ACHN (cell line): ENCODE results near the gene PARVA.

Source experiments
- DNase-seq: peaks from one replicate; pipeline ENCODE4 v3.0.0-alpha.2; 2015
- in situ Hi-C: cut with HindIII; loops from 2 replicates; pipeline ENCODE4 v1.10.0; 2017; ENCODE audit warnings: low sequenced_read_pairs, low pct_ligation_motif_present, low pct_unique_long_range_greater_than_20kb

Gene PARVA

GRCh38 chr11:12399355-12399754 lies 22.0 kb downstream of the PARVA start:
- in situ Hi-C loops: no loop called here

GRCh38 chr11:12402025-12402424 lies 24.7 kb downstream of the PARVA start:
- no peak for DNase-seq
- in situ Hi-C loops: no loop called here

More at GRCh38 chr11:12399355-12399754, 22.0 kb downstream of the PARVA start:
- DNase-seq: no peak

DNA sequence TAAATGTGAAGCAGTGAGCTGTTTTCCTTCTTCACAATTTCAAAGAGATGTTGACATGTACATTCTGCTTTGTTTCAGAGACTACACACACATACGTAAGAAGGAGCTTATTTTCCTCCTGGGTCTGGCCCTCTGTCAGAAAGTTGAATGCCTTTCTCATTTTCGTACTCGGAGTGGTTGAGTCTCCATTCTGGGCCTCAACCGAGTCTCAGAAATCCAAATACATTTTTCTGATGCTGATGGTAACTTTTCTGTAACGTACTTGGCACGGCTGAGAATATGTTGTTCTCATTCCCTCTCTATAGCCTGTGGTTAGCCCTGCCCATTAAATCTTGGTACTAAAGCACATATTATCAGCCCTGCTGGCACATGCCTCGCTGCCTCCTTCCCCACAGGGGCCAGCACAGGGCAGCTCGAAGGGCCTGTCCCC lies 25.3 kb downstream of the PARVA start:
- in situ Hi-C loops: no loop called here
- no peak for DNase-seq

DNA sequence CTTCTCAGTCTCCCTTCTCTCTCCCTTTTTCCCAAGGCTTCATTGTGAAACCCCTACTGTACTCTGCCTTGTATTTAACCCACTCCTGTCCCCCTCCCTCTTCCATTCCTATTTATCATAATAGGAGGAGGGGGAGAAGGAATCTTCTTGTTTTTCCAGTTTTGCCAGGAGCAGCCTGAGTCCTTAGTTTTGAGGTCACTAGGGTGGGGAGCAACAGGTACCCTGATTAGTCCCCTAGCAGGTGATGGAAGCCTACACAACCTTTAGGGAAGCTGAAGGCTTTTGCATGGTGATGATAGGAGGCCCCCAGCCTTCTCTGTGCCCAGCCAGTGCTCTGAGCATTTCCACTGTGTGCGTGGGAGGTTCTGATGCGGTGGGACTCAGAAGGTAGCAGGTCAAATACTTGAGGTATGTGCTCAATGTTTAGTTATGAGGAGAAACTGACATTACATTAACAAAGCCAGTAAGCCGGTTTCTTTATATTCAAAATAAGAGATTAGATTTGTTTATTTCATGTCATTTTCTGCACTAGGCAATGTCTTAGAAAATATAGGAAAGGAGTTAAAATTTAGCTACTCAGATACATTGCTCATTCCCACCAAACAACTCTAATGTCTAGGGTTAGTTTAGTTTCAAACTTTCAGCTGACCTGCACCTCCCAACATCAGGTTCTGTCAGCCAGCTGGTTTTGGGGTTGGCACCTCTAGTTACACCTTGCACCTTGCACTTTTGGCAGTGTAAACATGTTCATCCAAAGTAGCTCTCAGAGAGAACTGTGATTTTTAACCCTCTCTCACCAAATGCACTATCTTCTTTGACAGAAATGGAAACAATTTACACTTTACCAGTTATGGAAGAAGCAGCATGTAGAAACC lies 26.0 kb downstream of the PARVA start:
- no peak for DNase-seq

DNA sequence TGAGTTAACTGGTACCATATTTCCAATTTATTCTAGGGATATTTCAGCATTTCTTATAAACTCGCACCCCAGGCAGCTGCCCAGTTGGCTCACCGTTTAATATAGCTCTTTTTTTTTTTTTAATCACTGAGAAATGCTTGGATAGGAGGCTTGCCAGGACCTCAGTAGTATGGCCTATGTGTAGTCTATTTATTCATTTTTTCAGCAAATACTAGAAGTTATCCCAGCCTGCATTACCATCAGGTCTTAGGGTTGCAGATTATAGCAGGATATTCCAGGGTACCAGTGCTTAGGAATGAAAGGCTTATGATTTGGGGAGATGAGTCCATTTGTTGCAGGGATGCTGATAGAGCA lies 26.6 kb downstream of the PARVA start:
- no peak for DNase-seq

More for the DNA sequence above, 26.0 kb downstream of the PARVA start:
- in situ Hi-C loops: no loop called here

DNA sequence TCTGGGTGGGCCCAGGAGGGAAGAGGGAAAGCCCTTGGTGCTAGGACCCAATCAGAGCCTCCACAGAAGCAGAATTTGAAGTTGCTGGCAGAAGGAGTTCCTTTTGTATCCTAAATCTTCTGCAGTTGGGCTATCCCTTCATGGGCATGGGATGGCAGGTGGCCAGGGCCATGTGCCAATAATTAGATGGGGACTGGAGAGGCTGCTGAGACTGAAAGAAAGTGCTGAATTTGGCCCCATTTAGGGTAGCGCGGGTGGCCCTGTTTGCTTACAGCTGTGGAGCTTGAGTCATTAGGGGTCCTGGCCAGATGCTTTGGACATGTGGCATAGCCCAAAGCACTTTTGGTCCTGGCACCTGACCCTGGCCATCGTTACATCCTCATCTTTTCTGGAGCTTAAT lies 27.1 kb downstream of the PARVA start:
- DNase-seq: no peak
- in situ Hi-C loops: no loop called here

More for the DNA sequence above, 26.6 kb downstream of the PARVA start:
- in situ Hi-C loops: no loop called here

DNA sequence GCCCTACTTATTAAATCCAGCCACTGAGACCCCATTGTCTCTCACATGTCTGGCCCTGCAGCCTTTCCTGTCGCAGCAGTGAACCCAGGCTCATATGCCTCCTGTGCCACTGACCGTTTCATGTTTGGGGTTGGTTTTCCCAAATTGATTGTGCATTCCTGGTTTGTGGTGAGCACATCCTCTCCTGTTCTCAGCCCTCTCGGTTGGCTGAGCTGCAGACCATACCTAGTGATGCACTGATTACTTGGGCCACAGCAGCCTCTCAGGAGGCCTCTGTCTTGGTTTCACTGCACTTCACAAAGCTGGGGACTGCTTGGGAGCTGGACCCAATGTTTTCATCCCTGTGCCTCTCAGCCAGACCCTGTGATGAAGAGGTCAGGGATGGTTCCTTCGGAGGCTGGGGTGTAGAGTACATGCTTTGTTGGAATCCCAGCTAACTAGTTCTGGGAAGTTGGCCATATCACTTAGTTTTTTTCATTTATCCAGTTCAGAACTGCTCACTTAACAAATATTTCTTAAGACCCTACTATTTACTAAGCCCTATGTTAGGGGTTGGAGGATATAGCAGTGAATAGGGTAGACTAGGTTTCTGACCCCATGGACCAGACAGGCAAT lies 30.9 kb downstream of the PARVA start:
- no peak for DNase-seq
- in situ Hi-C loops: no loop called here

DNA sequence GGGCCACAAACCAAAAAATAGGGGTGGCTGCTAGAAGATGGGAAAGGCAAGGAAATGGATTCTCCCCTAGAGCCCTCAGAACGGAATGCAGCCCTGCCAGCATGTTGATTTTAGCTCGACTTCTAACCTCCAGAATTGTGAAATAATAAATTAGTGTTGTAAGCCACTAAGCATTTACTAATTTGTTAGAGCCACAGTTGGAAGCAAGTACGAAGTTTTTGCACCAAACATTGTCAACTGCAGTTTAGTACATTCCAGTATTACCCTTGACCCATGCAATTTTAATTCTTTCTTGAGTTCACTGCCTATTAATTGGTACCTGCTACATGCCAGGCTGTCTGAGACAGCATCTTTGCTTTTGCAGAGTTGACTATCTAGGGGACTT lies 32.2 kb downstream of the PARVA start:
- in situ Hi-C loops: no loop called here
- no peak for DNase-seq

- in situ Hi-C loops: no loop called here
- DNase-seq: peak; percentile 24
These were observed 32.8 kb downstream of the PARVA start for GRCh38 chr11:12410006-12410728.

DNA sequence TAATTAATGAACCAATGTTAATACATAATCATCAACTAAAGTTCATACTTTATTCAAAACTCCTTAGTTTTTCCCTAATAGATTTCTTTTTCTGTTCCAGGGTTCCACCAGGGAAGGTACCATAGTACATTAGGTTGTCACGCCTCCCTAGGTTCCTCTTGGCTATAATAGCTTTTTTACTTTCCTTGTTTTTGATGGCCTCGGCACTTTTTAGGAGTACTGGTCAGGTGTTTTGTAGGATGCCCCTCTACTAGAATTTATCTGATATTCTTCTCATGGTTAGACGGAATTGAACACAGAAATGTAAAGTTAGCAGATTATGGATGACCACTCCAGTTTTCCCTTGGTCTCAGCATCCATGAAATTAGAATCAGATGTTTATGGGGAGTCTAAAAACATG lies 34.0 kb downstream of the PARVA start:
- in situ Hi-C loops: no loop called here
- DNase-seq: no peak

DNA sequence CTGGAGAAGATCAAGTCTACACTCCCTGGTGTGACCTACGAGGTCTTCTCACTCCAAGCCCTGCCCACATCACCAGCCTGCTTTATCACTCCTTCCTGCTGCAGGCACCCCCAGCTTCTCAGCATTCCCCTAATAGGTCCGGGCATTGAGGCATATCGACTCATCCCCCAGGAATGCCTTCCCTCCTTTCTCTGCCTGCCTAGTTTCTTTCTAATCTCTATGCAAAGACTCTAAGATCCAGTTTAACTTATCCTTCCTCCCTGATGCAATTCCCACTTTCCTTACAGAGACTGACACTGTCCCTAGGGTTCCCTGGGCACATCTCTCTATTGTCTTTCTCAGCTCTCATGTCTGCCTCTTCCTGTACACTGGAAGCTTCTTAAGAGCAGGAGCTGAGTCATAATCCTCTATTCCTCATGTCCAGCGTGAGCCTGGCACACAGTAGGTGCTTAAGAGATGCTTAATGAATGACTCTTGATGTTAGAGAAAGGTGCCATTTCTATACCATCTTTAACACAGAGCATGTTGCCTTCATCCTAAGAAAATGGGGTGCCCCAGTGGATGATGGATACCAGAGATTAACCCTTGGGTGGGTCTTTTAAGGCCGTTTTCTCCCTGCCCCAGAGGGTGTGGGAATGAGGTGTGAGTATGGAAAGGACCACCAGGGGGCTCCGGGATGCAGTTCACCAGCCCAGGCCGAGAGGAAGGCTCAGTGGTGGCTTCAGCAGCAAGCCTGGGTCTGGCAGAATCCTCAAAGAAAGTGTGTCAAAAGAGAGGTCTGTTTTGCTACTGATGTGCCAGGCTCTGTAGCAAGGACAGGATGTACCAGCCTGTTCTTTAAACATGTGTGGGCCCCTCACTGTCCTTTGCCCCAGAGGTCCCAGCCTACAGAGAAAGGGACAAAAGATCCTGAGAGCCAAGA lies 34.7 kb downstream of the PARVA start:
- in situ Hi-C loops: no loop called here
- DNase-seq: peak; percentile 86

- no peak for DNase-seq
- in situ Hi-C loops: no loop called here
These were observed 36.0 kb downstream of the PARVA start for GRCh38 chr11:12413141-12414052.

DNA sequence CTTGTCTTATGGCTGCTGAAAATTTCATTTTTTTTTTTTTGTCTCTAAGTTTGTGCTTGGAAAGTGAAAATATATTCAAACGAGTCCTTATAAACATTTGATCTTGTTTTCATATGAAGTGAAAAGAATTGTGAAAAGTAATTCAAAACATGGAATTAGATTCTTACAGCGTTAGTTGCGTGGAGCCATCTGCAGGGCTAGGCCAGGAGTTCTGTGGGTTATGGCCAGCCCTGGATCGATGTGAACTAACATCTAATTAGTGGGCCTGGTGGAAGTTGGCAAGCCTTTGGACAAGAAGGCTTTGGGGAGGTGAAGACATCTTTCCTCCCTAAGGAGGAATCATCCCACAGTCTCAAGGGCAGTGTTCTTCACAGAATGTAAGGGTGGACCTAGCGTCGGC lies 37.2 kb downstream of the PARVA start:
- in situ Hi-C loops: no loop called here
- DNase-seq: no peak

GRCh38 chr11:12415342-12415966 lies 38.1 kb downstream of the PARVA start:
- in situ Hi-C loops: no loop called here
- DNase-seq: no peak

DNA sequence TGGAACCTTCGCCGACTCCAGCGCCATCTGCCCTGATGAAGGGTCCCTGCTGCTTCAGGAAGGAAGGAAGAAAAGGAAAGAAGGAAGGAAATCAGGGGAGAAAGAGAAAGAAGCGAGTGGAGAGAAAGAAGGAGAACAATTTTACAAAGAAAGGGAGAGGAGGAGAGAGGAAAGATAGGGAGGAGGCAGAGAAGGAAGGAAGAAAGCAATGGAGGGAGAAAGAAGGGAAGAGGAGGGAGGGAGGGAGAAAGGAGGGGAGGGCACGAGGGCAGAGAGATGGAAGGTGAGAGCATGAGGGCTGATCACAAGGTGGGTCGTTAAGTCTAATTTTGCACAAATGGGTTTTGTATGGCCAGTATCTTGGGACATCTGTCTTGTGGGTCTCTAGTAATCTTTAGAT lies 39.2 kb downstream of the PARVA start:
- DNase-seq: no peak
- in situ Hi-C loops: no loop called here

- in situ Hi-C loops: no loop called here
These were observed 40.6 kb downstream of the PARVA start for GRCh38 chr11:12417691-12418611.

More at GRCh38 chr11:12417691-12418611, 40.6 kb downstream of the PARVA start:
- DNase-seq: no peak
